ENCODE results near the gene GNRHR.

DNA sequence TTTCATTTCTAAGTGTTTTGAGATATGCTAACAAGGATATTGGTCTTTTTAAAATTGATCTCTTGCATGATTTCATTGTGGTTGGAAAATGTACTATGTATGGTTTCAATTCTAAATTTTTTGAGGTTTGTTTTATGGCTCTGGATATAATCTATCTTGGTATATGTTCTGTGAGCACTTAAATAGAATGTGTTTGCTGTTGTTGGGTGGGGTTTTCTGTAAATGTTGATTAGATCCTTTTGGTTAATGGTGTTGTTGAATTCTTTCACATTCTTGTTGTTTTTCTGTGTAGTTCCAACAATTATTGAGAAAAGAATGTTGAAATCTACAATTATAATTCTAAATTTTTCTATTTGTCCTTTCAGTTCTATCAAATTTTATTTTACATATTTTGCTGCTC is 42.6 kb upstream of the GNRHR start:
- TF ChIP-seq CTBP1 (IDR thresholded peaks at IDR 0.05; ENCODE audit: borderline replicate concordance): no peak
- TF ChIP-seq ZNF384 (IDR thresholded peaks at IDR 0.05): no peak
- no peak for TF ChIP-seq ARNT (IDR thresholded peaks at IDR 0.05)
- TF ChIP-seq HDGF (IDR thresholded peaks at IDR 0.05; ENCODE audit: borderline replicate concordance): no peak
- TF ChIP-seq SP1 (IDR thresholded peaks at IDR 0.05): no peak
- no peak for TF ChIP-seq BHLHE40 (IDR thresholded peaks at IDR 0.05; ENCODE audit: borderline replicate concordance)
- no peak for TF ChIP-seq FOXK2 (IDR thresholded peaks at IDR 0.05)
- TF ChIP-seq FOXA1 (IDR thresholded peaks at IDR 0.05): no peak
- TF ChIP-seq SUZ12 (IDR thresholded peaks at IDR 0.05): no peak
- no peak for TF ChIP-seq FOXM1 (IDR thresholded peaks at IDR 0.05; ENCODE audit: borderline replicate concordance)
- TF ChIP-seq PKNOX1 (IDR thresholded peaks at IDR 0.05): no peak
- TF ChIP-seq LEF1 (IDR thresholded peaks at IDR 0.05; ENCODE audit: borderline replicate concordance): no peak
- TF ChIP-seq ELF4 (IDR thresholded peaks at IDR 0.05): no peak
- TF ChIP-seq NFRKB (IDR thresholded peaks at IDR 0.05): no peak
